GM19239 (cell line): ENCODE measurements around the gene VPS39.

ENCODE experiments used
- DNase-seq: peaks from one replicate; pipeline ENCODE4 v3.0.0; 2011; ENCODE audit warnings: low spot score; ENCODE audit not compliant: insufficient read length
- FAIRE-seq: peaks from 2 replicates; lab custom pipeline; 2011; peaks lifted over from hg19 to GRCh38; lab: Jason Lieb, UNC

The VPS39 gene

GRCh38 chr15:42133356-42133755 is 74.7 kb downstream of the VPS39 start:
- no peak for FAIRE-seq
- no peak for DNase-seq

- DNase-seq (no peak), FAIRE-seq (no peak)
Observed at GRCh38 chr15:42131826-42132806, 76.0 kb downstream of the VPS39 start.

GRCh38 chr15:42131006-42131405 is 77.1 kb downstream of the VPS39 start:
- FAIRE-seq: no peak
- no peak for DNase-seq

- FAIRE-seq (no peak), DNase-seq (no peak)
Observed at GRCh38 chr15:42130246-42130986, 77.7 kb downstream of the VPS39 start.

- DNase-seq: no peak
- peak; percentile 21 for FAIRE-seq
Observed at GRCh38 chr15:42129364-42129763, 78.7 kb downstream of the VPS39 start.

- DNase-seq (no peak), FAIRE-seq (no peak)
Observed at GRCh38 chr15:42128476-42128875, 79.6 kb downstream of the VPS39 start.

GRCh38 chr15:42123546-42123945 is 84.6 kb downstream of the VPS39 start:
- FAIRE-seq: no peak
- no peak for DNase-seq

GRCh38 chr15:42121682-42122081 is 86.4 kb downstream of the VPS39 start:
- DNase-seq (no peak), FAIRE-seq (no peak)

- DNase-seq (no peak), FAIRE-seq (peak; percentile 31)
Observed at GRCh38 chr15:42121021-42121420, 87.1 kb downstream of the VPS39 start.

GRCh38 chr15:42120285-42120684 is 87.8 kb downstream of the VPS39 start:
- FAIRE-seq: no peak

GRCh38 chr15:42119446-42119760 is 88.7 kb downstream of the VPS39 start:
- DNase-seq: no peak
- no peak for FAIRE-seq

More at GRCh38 chr15:42120285-42120684, 87.8 kb downstream of the VPS39 start:
- no peak for DNase-seq

GRCh38 chr15:42118650-42119445 is 89.3 kb downstream of the VPS39 start:
- DNase-seq: no peak
- FAIRE-seq: no peak

GRCh38 chr15:42111924-42112323 is 96.2 kb downstream of the VPS39 start:
- FAIRE-seq (no peak), DNase-seq (no peak)

GRCh38 chr15:42110367-42110766 is 97.7 kb downstream of the VPS39 start:
- DNase-seq (no peak), FAIRE-seq (no peak)

- FAIRE-seq (no peak), DNase-seq (no peak)
Observed at GRCh38 chr15:42108806-42109205, 99.3 kb downstream of the VPS39 start.
